SK-N-MC (cell line): Measurements from ENCODE around the gene PRKCZ.

Experiments
- EZH2 ChIP-seq: fragments of 200-600 bp; sonication (generic); IDR thresholded peaks from one replicate; pipeline ENCODE4 v1.6.1; 2017; ENCODE audit warnings: antibody characterized with exemption
- POLR2AphosphoS5 ChIP-seq: IDR thresholded peaks from 2 replicates; pipeline ENCODE4 v1.6.1; 2012; ENCODE audit warnings: mild to moderate bottlenecking, low read depth, low read length, borderline replicate concordance

- TF ChIP-seq EZH2 = no peak
- no peak for TF ChIP-seq POLR2AphosphoS5
These were observed 100.6 kb downstream of the PRKCZ start for GRCh38 chr1:2150801-2151200.
